Dermis blood vessel endothelial cell (primary cell): ENCODE results near the gene RFNG. TPM values are rescaled to one million over a fixed set of nuclear protein-coding genes. Genes with fewer than 3 reads are reported as not detected.

Experiments used
- DNase-seq: peaks from one replicate; pipeline ENCODE4 v3.0.0; 2010
- total RNA-seq: library from RNA; depleted of rRNA; stranded (reverse); fragments of >200 nt; gene quantifications from 2 replicates; pipeline ENCODE4 v1.2.3, GENCODE V29; 2014

Gene RFNG
- total RNA-seq, 1 donor from 2014 or later, result 22.6 TPM

GRCh38 chr17:82012640-82013295 is 38.8 kb downstream of the RFNG start:
- no peak for DNase-seq

- DNase-seq, result no peak
Observed at GRCh38 chr17:82012261-82012639, 39.4 kb downstream of the RFNG start.

- DNase-seq, result no peak
Observed at GRCh38 chr17:82011617-82012187, 39.9 kb downstream of the RFNG start.

- no peak for DNase-seq
Observed at GRCh38 chr17:82010575-82011525, 40.8 kb downstream of the RFNG start.

GRCh38 chr17:82009413-82009812 is 42.2 kb downstream of the RFNG start:
- no peak for DNase-seq

- no peak for DNase-seq
Observed at GRCh38 chr17:82008941-82009405, 42.6 kb downstream of the RFNG start.

- DNase-seq, result no peak
Observed at GRCh38 chr17:82008258-82008940, 43.2 kb downstream of the RFNG start.

GRCh38 chr17:82007495-82008257 is 43.9 kb downstream of the RFNG start:
- DNase-seq, result no peak

- no peak for DNase-seq
Observed at GRCh38 chr17:82007228-82007494, 44.5 kb downstream of the RFNG start.

- no peak for DNase-seq
Observed at GRCh38 chr17:82006468-82007227, 45.0 kb downstream of the RFNG start.

GRCh38 chr17:82005701-82006348 is 45.8 kb downstream of the RFNG start:
- DNase-seq, result no peak

GRCh38 chr17:82004517-82005455 is 46.8 kb downstream of the RFNG start:
- DNase-seq, result no peak

- DNase-seq, result peak; percentile 89
Observed at GRCh38 chr17:82003411-82004381, 47.9 kb downstream of the RFNG start.

- no peak for DNase-seq
Observed at GRCh38 chr17:82001571-82002056, 50.0 kb downstream of the RFNG start.

GRCh38 chr17:82000803-82001570 is 50.6 kb downstream of the RFNG start:
- no peak for DNase-seq

- DNase-seq, result no peak
Observed at GRCh38 chr17:81999976-82000802, 51.4 kb downstream of the RFNG start.

GRCh38 chr17:81999587-81999975 is 52.0 kb downstream of the RFNG start:
- no peak for DNase-seq
